WTC11 (cell line): Measurements from ENCODE around the gene CDK17. TPM values are rescaled to one million over a fixed set of nuclear protein-coding genes. Genes with fewer than 3 reads are reported as not detected.

Experiments
- ATAC-seq: fragments of 200-7000 bp; cut with Tn5 transposase; 2 replicates; pipeline ENCODE4 v1.10.0; 2021; ENCODE audit warnings: mild to moderate bottlenecking, moderate library complexity
- CTCF ChIA-PET: fragments of 300-600 bp; sonication (Branson Sonifier 250); formaldehyde crosslinking; loops from one replicate; lab custom pipeline; 2021; ENCODE audit warnings: antibody characterized with exemption; lab: Charles Lee
- POLR2A ChIA-PET: fragments of 350-600 bp; sonication (Branson Sonifier 250); formaldehyde crosslinking; loops from one replicate; lab custom pipeline; 2021; ENCODE audit warnings: antibody characterized with exemption; lab: Charles Lee
- DNase-seq: peaks from one replicate; pipeline ENCODE4 v3.0.0; 2021; ENCODE audit warnings: low spot score
- H3K27ac Mint-ChIP-seq: 2 replicates; pipeline ENCODE4 v1.8.0; 2021; ENCODE audit warnings: mixed read lengths
- H3K27me3 Mint-ChIP-seq: 2 replicates; pipeline ENCODE4 v1.8.0; 2021; ENCODE audit warnings: low read depth, mild to moderate bottlenecking, moderate library complexity, mixed read lengths
- H3K36me3 Mint-ChIP-seq: 2 replicates; pipeline ENCODE4 v1.8.0; 2021; ENCODE audit warnings: mixed read lengths
- H3K4me1 Mint-ChIP-seq: 2 replicates; pipeline ENCODE4 v1.8.0; 2022; ENCODE audit warnings: mixed read lengths
- H3K4me3 Mint-ChIP-seq: 2 replicates; pipeline ENCODE4 v1.8.0; 2021; ENCODE audit warnings: mild to moderate bottlenecking, moderate library complexity, mixed read lengths
- H3K9me3 Mint-ChIP-seq: 2 replicates; pipeline ENCODE4 v1.8.0; 2021; ENCODE audit warnings: mixed read lengths
- ATF1 ChIP-seq: sonication (generic); formaldehyde crosslinking; IDR thresholded peaks from 2 replicates; pipeline ENCODE4 v1.8.1; 2023; ENCODE audit warnings: mild to moderate bottlenecking, moderate library complexity, missing genetic modification reagents
- ELF4 ChIP-seq: sonication (generic); formaldehyde crosslinking; IDR thresholded peaks from 2 replicates; pipeline ENCODE4 v1.8.1; 2022; ENCODE audit warnings: low read depth, mild to moderate bottlenecking, moderate library complexity, missing genetic modification reagents
- GRHL2 ChIP-seq: fragments of 250-450 bp; sonication (Bioruptor Pico); IDR thresholded peaks from 2 replicates; pipeline ENCODE4 v1.8.0; 2022; ENCODE audit warnings: mild to moderate bottlenecking, moderate library complexity; ENCODE audit not compliant: insufficient replicate concordance, severe bottlenecking
- HMGA2 ChIP-seq: fragments of 250-450 bp; sonication (Bioruptor Pico); IDR thresholded peaks from 2 replicates; pipeline ENCODE4 v1.4.0; 2021; ENCODE audit warnings: mild to moderate bottlenecking, moderate library complexity
- JUN ChIP-seq: sonication (generic); formaldehyde crosslinking; IDR thresholded peaks from 2 replicates; pipeline ENCODE4 v1.8.0; 2023; ENCODE audit warnings: mild to moderate bottlenecking, missing genetic modification reagents
- NR2C2 ChIP-seq: sonication (generic); formaldehyde crosslinking; IDR thresholded peaks from 2 replicates; pipeline ENCODE4 v1.8.0; 2022; ENCODE audit warnings: mild to moderate bottlenecking, missing genetic modification reagents
- RORB ChIP-seq: fragments of 250-450 bp; sonication (Bioruptor Pico); IDR thresholded peaks from 2 replicates; pipeline ENCODE4 v1.9.0; 2021; ENCODE audit warnings: mild to moderate bottlenecking
- SOX15 ChIP-seq: fragments of 250-450 bp; sonication (Bioruptor Pico); IDR thresholded peaks from 2 replicates; pipeline ENCODE4 v1.9.0; 2021; ENCODE audit warnings: mild to moderate bottlenecking
- TP53 ChIP-seq: sonication (generic); formaldehyde crosslinking; IDR thresholded peaks from 2 replicates; pipeline ENCODE4 v1.8.1; 2023; ENCODE audit warnings: mild to moderate bottlenecking, missing genetic modification reagents
- ZNF423 ChIP-seq: fragments of 250-450 bp; sonication (Bioruptor Pico); IDR thresholded peaks from 2 replicates; pipeline ENCODE4 v2.1.2; 2022; ENCODE audit warnings: mild to moderate bottlenecking, moderate library complexity
- total RNA-seq: library from RNA; stranded (reverse); gene quantifications from 3 replicates; pipeline ENCODE4 v1.2.3, GENCODE V29; 2021
- TF ChIP-seq, protein P1 (sequence below): fragments of 250-450 bp; sonication (Bioruptor Pico); IDR thresholded peaks from 2 replicates; pipeline ENCODE4 v1.9.0; 2021; ENCODE audit warnings: moderate library complexity, mild to moderate bottlenecking, inconsistent platforms, borderline replicate concordance
- TF ChIP-seq, protein P2 (sequence below): sonication (generic); formaldehyde crosslinking; IDR thresholded peaks from 2 replicates; pipeline ENCODE4 v1.8.0; 2022; ENCODE audit warnings: mild to moderate bottlenecking, missing genetic modification reagents
- TF ChIP-seq, protein P3 (sequence below): sonication (generic); formaldehyde crosslinking; IDR thresholded peaks from 2 replicates; pipeline ENCODE4 v1.8.0; 2023; ENCODE audit warnings: mild to moderate bottlenecking, missing genetic modification reagents

CDK17 gene
- total RNA-seq, 1 experiment from 2014 or later, result 20.0 TPM

DNA sequence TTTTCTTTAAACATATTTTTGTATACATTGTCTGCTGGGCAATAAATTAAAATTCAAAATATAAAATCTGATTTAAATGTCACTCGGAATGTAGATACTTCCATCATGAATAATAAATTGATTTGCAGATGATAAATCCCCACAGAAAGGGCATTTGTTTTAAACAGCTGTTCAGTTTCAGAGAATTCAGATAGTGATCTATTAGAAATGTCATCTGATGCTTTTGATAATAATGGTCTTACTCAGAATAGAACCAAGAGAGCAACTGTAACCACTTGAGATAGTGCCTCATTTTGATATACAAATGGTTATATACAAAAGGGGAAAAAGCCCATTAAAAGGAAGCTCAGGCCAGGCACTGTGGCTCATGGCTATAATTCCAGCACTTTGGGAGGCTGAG lies 43.4 kb downstream of the CDK17 start:
- POLR2A ChIA-PET, result no interaction called here
- CTCF ChIA-PET, result no interaction called here
- no peak for ATAC-seq
- H3K27ac Mint-ChIP-seq, result no peak overlapping the region
- 0 out of 2 replicates have a peak, but pooled peaks cover 7% of the 10 kb centered on the region for H3K9me3 Mint-ChIP-seq
- no peak for DNase-seq
- H3K4me1 Mint-ChIP-seq, result peaks cover 37% of the 10 kb centered on the region
- H3K36me3 Mint-ChIP-seq, result no peaks in the 10 kb centered on the region
- TF ChIP-seq JUN (no peak), ATF1 (CRISPR knock-in tag) (no peak)
- TF ChIP-seq, protein P1, sequence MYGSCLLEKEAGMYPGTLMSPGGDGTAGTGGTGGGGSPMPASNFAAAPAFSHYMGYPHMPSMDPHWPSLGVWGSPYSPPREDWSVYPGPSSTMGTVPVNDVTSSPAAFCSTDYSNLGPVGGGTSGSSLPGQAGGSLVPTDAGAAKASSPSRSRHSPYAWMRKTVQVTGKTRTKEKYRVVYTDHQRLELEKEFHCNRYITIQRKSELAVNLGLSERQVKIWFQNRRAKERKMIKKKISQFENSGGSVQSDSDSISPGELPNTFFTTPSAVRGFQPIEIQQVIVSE (CRISPR knock-in tag), result no peak
- no peak overlapping the region for H3K4me3 Mint-ChIP-seq
- no peaks in the 10 kb centered on the region for H3K27me3 Mint-ChIP-seq

DNA sequence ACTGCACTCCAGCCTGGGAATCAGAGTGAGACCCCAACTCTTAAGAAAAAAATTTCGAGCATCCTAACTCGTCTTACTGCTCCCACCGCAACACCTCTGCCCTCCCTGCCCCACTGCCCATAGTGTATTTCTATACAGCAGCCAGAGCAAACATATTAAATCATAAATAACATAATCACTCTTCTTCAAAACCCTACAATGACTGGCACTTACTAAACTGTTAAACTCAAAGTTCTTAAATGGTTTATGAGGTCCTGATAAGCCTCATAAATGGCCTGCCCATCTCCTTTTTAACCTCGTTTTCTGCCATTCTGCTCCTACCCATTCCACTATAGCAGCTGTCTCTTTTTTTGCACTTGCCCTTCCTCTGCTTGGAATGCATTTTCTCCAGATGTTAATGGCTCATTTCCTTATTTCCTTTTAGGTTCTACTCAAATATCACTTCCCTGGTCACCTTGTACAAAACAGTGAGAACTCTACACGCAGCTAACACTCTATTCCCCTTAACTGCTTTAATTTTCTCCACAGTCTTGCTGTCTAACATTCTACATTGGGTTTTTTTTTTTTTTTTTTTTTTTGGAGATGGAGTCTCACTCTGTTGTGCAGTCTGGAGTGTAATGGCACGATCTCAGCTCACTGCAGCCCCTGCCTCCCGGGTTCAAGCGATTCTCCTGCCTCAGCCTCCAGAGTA lies 45.2 kb downstream of the CDK17 start:
- no peak for DNase-seq
- H3K36me3 Mint-ChIP-seq, result no peaks in the 10 kb centered on the region
- no peaks in the 10 kb centered on the region for H3K27me3 Mint-ChIP-seq
- CTCF ChIA-PET, result interaction anchor here (0.7 kb wide), 1 partner anchor 14 kb away, joined by 4 read pairs; no protein-coding TSS in a partner anchor
- H3K4me3 Mint-ChIP-seq, result no peak overlapping the region
- no peak for ATAC-seq
- POLR2A ChIA-PET, result interaction anchor here (0.6 kb wide), 1 partner anchor 128 kb away, joined by 3 read pairs; no protein-coding TSS in a partner anchor
- no peak overlapping the region for H3K27ac Mint-ChIP-seq
- 0 out of 2 replicates have a peak, but pooled peaks cover 7% of the 10 kb centered on the region for H3K9me3 Mint-ChIP-seq
- TF ChIP-seq, protein P2, sequence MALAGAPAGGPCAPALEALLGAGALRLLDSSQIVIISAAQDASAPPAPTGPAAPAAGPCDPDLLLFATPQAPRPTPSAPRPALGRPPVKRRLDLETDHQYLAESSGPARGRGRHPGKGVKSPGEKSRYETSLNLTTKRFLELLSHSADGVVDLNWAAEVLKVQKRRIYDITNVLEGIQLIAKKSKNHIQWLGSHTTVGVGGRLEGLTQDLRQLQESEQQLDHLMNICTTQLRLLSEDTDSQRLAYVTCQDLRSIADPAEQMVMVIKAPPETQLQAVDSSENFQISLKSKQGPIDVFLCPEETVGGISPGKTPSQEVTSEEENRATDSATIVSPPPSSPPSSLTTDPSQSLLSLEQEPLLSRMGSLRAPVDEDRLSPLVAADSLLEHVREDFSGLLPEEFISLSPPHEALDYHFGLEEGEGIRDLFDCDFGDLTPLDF (CRISPR knock-in tag), result no peak
- no peak for TF ChIP-seq JUN
- peaks cover 23% of the 10 kb centered on the region for H3K4me1 Mint-ChIP-seq

DNA sequence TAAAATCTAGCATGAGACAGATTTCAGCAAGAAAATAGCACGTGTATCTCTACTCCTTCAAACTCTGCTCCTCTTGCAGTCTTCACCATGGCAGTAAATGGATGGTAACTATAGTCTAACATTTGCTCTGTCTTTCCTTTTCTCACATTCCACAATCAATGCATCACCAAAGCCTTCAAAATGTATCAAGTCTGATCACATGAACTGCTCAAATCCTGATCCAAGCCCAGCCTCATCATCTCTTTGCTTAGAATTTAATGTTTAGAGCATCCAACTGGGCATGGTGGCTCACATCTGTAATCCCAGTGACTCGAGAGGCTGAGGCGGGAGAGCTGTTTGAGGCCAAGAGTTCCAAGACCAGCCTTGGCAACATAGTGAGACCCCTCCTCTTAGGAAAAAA lies 45.9 kb downstream of the CDK17 start:
- H3K27ac Mint-ChIP-seq, result peak overlapping the region; percentile 19; the same call in 1 of the 2 replicates
- ATAC-seq, result no peak
- DNase-seq, result no peak

DNA sequence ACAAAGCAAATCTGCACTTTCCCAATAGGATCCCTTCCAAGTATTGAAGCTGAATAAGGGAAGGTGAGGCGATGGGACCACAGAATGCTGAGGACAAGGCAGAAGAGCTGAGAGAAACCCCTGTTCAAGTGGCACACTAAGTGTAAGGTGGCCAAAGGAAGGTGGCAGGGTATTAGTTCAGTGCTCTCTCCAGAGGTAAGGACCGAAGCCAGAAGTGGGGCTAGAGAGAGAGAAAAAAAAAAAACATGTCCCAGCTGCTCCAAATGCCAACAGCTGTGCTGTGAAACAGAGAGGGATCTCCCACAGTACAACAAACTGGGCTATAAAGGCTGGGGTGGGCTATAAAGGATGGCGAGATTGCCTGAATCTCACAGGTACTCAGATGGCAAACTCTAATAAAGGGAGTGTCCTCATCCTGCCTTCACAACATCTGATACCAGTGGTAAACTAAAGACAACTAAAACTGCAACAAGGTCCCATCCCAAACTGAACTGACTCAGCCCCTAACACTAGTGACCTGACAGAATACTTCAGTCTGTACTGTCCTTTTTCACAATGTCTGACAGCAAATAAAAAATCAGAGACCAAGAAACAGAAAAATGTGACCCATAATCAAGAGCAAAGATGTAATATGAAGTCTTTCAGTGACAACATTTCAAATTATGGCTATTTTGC lies 47.9 kb downstream of the CDK17 start:
- CTCF ChIA-PET, result interaction anchor here (1.6 kb wide), 1 partner anchor 48 kb away, joined by 4 read pairs; the partner anchor contains the start of gene CDK17
- no peaks in the 10 kb centered on the region for H3K27me3 Mint-ChIP-seq
- POLR2A ChIA-PET, result no interaction called here

More for the DNA sequence above, 45.9 kb downstream of the CDK17 start:
- CTCF ChIA-PET, result no interaction called here
- TF ChIP-seq HMGA2 (CRISPR knock-in tag), result no peak
- TF ChIP-seq SOX15 (CRISPR knock-in tag), result no peak
- TF ChIP-seq ZNF423 (CRISPR knock-in tag), result no peak
- no peak for TF ChIP-seq TP53 (CRISPR knock-in tag)
- TF ChIP-seq, protein P3, sequence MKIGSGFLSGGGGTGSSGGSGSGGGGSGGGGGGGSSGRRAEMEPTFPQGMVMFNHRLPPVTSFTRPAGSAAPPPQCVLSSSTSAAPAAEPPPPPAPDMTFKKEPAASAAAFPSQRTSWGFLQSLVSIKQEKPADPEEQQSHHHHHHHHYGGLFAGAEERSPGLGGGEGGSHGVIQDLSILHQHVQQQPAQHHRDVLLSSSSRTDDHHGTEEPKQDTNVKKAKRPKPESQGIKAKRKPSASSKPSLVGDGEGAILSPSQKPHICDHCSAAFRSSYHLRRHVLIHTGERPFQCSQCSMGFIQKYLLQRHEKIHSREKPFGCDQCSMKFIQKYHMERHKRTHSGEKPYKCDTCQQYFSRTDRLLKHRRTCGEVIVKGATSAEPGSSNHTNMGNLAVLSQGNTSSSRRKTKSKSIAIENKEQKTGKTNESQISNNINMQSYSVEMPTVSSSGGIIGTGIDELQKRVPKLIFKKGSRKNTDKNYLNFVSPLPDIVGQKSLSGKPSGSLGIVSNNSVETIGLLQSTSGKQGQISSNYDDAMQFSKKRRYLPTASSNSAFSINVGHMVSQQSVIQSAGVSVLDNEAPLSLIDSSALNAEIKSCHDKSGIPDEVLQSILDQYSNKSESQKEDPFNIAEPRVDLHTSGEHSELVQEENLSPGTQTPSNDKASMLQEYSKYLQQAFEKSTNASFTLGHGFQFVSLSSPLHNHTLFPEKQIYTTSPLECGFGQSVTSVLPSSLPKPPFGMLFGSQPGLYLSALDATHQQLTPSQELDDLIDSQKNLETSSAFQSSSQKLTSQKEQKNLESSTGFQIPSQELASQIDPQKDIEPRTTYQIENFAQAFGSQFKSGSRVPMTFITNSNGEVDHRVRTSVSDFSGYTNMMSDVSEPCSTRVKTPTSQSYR (CRISPR knock-in tag), result no peak
- TF ChIP-seq NR2C2 (CRISPR knock-in tag), result no peak
- POLR2A ChIA-PET, result no interaction called here
- H3K9me3 Mint-ChIP-seq, result 0 out of 2 replicates have a peak, but pooled peaks cover 6% of the 10 kb centered on the region
- H3K4me3 Mint-ChIP-seq, result no peak overlapping the region
- H3K36me3 Mint-ChIP-seq, result no peaks in the 10 kb centered on the region
- H3K4me1 Mint-ChIP-seq, result peaks cover 27% of the 10 kb centered on the region
- H3K27me3 Mint-ChIP-seq, result no peaks in the 10 kb centered on the region

More for the DNA sequence above, 47.9 kb downstream of the CDK17 start:
- Mint-ChIP-seq H3K36me3 (no peaks in the 10 kb centered on the region), H3K9me3 (no peaks in the 10 kb centered on the region), H3K27ac (no peak overlapping the region), H3K4me1 (peaks cover 31% of the 10 kb centered on the region), H3K4me3 (no peak overlapping the region)
- ATAC-seq (peak; percentile 52), DNase-seq (no peak)
- TF ChIP-seq GRHL2 (no peak), RORB (no peak), ELF4 (CRISPR knock-in tag) (no peak)
